Measurements from ENCODE around the gene ARSI. TPM values are rescaled to one million over a fixed set of nuclear protein-coding genes. Genes with fewer than 3 reads are reported as not detected.

The ARSI gene
- total RNA-seq, 1 experiment from 2014 or later = 6.3 TPM

DNA sequence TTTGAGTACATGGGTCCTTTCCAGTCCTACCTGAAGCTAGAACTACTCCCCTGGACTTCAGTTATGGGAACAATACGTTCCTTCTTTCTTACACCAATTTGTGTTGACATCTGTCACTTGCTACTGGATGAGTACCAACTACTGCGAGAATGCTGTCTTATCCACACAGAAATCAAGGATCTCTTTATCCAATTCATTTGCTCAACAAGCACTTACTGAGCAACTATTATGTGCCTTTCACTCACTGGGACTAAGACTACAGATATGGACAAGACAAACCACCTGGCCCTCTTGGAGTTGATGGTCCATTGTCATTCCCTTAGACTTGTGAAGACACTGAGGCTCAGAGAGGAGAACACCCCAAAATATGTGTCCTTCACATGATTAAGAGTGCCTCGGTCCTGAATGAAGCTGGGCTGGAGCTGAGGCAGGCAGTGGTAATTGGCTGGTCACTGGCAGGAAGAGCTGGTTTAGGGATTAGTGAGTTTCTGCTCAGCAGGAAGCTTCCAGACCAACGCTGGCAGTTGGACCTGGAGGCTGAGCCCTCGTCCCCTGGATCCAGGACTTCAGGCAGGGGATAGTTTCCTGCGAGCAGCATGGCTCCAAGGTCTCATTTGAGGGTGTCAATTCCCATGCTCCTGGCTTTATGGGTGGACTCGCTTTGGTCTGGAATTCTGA lies 8.4 kb upstream of the ARSI start:
- Histone ChIP-seq H3K79me2 (ENCODE audit: low read length) (no peaks in the 10 kb centered on the region), H3K27ac (ENCODE audit: low read length) (no peak overlapping the region), H3K9me3 (ENCODE audit: low read length) (no peaks in the 10 kb centered on the region), H3K4me1 (ENCODE audit: insufficient read depth, low read length) (no peaks in the 10 kb centered on the region), H3K27me3 (ENCODE audit: low read length) (no peaks in the 10 kb centered on the region), H4K20me1 (ENCODE audit: low read length) (no peaks in the 10 kb centered on the region), H3K4me3 (ENCODE audit: low read length) (no peak overlapping the region), H3K9ac (ENCODE audit: low read length) (no peak overlapping the region), H3K4me2 (ENCODE audit: low read length) (no peak overlapping the region), H3K36me3 (ENCODE audit: low read depth, low read length) (no peaks in the 10 kb centered on the region), H2AFZ (ENCODE audit: low read length) (no peak overlapping the region), H3F3A (ENCODE audit: low read length, unreplicated experiment) (no peaks in the 10 kb centered on the region), H3K9me2 (replicated peaks; ENCODE audit: low read length) (no peaks in the 10 kb centered on the region)
- ChIA-PET POLR2A (ENCODE audit: unreplicated experiment) (no interaction called here), CTCF (no interaction called here)
- DNase-seq = no peak
- intact Hi-C loops (cut with micrococcal nuclease) = no loop called here
- TF ChIP-seq EZH2 (IDR thresholded peaks at IDR 0.05; ENCODE audit: low read length, unreplicated experiment) (no peak), EZH2phosphoT487 (IDR thresholded peaks at IDR 0.05; ENCODE audit: borderline replicate concordance, low read length) (no peak)
- TF ChIP-seq, protein P1, sequence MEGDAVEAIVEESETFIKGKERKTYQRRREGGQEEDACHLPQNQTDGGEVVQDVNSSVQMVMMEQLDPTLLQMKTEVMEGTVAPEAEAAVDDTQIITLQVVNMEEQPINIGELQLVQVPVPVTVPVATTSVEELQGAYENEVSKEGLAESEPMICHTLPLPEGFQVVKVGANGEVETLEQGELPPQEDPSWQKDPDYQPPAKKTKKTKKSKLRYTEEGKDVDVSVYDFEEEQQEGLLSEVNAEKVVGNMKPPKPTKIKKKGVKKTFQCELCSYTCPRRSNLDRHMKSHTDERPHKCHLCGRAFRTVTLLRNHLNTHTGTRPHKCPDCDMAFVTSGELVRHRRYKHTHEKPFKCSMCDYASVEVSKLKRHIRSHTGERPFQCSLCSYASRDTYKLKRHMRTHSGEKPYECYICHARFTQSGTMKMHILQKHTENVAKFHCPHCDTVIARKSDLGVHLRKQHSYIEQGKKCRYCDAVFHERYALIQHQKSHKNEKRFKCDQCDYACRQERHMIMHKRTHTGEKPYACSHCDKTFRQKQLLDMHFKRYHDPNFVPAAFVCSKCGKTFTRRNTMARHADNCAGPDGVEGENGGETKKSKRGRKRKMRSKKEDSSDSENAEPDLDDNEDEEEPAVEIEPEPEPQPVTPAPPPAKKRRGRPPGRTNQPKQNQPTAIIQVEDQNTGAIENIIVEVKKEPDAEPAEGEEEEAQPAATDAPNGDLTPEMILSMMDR (conservative IDR thresholded peaks at IDR 0.05; ENCODE audit: low read depth, low read length) = no peak
- no TSS peak for BruUV-seq (replicated peaks)
- no peak for ATAC-seq

DNA sequence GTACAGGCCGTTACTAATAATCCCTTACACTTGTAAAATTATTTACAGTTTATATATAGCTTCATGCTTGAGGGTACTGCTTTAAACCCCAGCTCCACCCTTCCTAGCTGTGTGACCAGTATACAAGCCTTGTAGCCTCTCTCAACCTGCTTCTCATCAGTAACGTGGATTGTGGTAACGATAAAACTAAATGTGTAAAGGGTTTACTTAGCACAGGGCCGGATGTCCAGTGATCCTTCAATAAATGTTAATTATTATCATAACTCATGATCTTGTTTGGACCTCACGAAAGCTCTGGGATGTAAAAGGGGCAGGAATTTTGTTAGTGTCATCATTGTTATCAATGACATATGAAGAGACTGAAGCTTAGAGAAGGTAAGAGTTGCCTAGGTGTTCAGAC lies 7.5 kb upstream of the ARSI start:
- Histone ChIP-seq H3K9me2 (replicated peaks; ENCODE audit: low read length) (no peaks in the 10 kb centered on the region), H3K79me2 (ENCODE audit: low read length) (no peaks in the 10 kb centered on the region), H3K27me3 (ENCODE audit: low read length) (no peaks in the 10 kb centered on the region), H2AFZ (ENCODE audit: low read length) (no peak overlapping the region), H3K4me1 (ENCODE audit: insufficient read depth, low read length) (no peaks in the 10 kb centered on the region), H4K20me1 (ENCODE audit: low read length) (no peaks in the 10 kb centered on the region), H3K9ac (ENCODE audit: low read length) (no peak overlapping the region), H3K9me3 (ENCODE audit: low read length) (no peaks in the 10 kb centered on the region), H3K4me3 (ENCODE audit: low read length) (no peak overlapping the region), H3K27ac (ENCODE audit: low read length) (no peak overlapping the region), H3K36me3 (ENCODE audit: low read depth, low read length) (no peaks in the 10 kb centered on the region), H3F3A (ENCODE audit: low read length, unreplicated experiment) (no peaks in the 10 kb centered on the region), H3K4me2 (ENCODE audit: low read length) (no peak overlapping the region)
- no TSS peak for BruUV-seq (replicated peaks)
- TF ChIP-seq, protein P1 (conservative IDR thresholded peaks at IDR 0.05; ENCODE audit: low read depth, low read length) = no peak
- TF ChIP-seq EZH2 (IDR thresholded peaks at IDR 0.05; ENCODE audit: low read length, unreplicated experiment) = no peak
- TF ChIP-seq EZH2phosphoT487 (IDR thresholded peaks at IDR 0.05; ENCODE audit: borderline replicate concordance, low read length) = no peak
- CTCF ChIA-PET = no interaction called here
- intact Hi-C loops (cut with micrococcal nuclease) = no loop called here
- POLR2A ChIA-PET (ENCODE audit: unreplicated experiment) = no interaction called here
- DNase-seq (no peak), ATAC-seq (no peak; the same call in 1 of the 2 replicates)

DNA sequence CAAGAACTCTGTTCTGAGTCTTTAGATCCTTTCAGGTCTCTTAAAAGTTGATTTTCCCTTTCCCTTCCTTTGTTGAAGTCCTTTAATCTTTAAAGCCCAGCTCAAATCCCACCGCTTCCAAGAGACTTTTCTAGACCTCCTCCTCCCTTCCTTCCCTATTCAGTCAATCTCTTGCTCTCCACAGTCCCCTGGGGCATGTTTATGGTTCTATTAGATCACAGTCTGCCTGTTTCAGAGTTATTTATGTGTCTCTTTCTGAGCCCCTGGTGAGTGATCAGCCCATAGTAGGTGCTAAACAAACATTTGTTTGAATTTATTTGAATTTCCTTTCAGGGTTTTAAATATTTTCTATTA lies 7.2 kb upstream of the ARSI start:
- Histone ChIP-seq H3K9me3 (ENCODE audit: low read length) (no peaks in the 10 kb centered on the region), H3K36me3 (ENCODE audit: low read depth, low read length) (no peaks in the 10 kb centered on the region), H3K4me2 (ENCODE audit: low read length) (no peak overlapping the region), H3K9me2 (replicated peaks; ENCODE audit: low read length) (no peaks in the 10 kb centered on the region), H2AFZ (ENCODE audit: low read length) (no peak overlapping the region), H3K4me3 (ENCODE audit: low read length) (no peak overlapping the region), H3K79me2 (ENCODE audit: low read length) (no peaks in the 10 kb centered on the region), H4K20me1 (ENCODE audit: low read length) (no peaks in the 10 kb centered on the region), H3F3A (ENCODE audit: low read length, unreplicated experiment) (no peaks in the 10 kb centered on the region), H3K4me1 (ENCODE audit: insufficient read depth, low read length) (no peaks in the 10 kb centered on the region), H3K9ac (ENCODE audit: low read length) (no peak overlapping the region), H3K27ac (ENCODE audit: low read length) (no peak overlapping the region), H3K27me3 (ENCODE audit: low read length) (no peaks in the 10 kb centered on the region)
- ATAC-seq = no peak
- no TSS peak for BruUV-seq (replicated peaks)
- no peak for DNase-seq
- intact Hi-C loops (cut with micrococcal nuclease) = no loop called here
- TF ChIP-seq EZH2 (IDR thresholded peaks at IDR 0.05; ENCODE audit: low read length, unreplicated experiment) (no peak), EZH2phosphoT487 (IDR thresholded peaks at IDR 0.05; ENCODE audit: borderline replicate concordance, low read length) (no peak)
- TF ChIP-seq, protein P1 (conservative IDR thresholded peaks at IDR 0.05; ENCODE audit: low read depth, low read length) = no peak
- ChIA-PET POLR2A (ENCODE audit: unreplicated experiment) (no interaction called here), CTCF (no interaction called here)

Data from PC-3 (cell line).